GM12878 (cell line): ENCODE data around the gene CSRP1. TPM values are rescaled to one million over a fixed set of nuclear protein-coding genes. Genes with fewer than 3 reads are reported as not detected.

Experiments used
- ATAC-seq: fragments of 200-7000 bp; cut with Tn5 transposase; 3 replicates; pipeline ENCODE4 v1.9.1; 2020; ENCODE audit warnings: mild to moderate bottlenecking, moderate library complexity
- BruUV-seq: library from RNA; stranded (reverse); fragments of 400-500 nt; replicated peaks from 2 replicates; lab custom pipeline; 2021; lab: Mats Ljungman, UMichigan
- CTCF ChIA-PET: fragments of 300-600 bp; sonication (Branson Sonifier 250); formaldehyde crosslinking; extraction: SDS; loops from one replicate; lab custom pipeline; 2021; ENCODE audit warnings: inconsistent platforms; lab: Yijun Ruan, JAX
- POLR2A ChIA-PET: fragments of 350-600 bp; formaldehyde crosslinking; extraction: SDS; loops from one replicate; lab custom pipeline; 2021; ENCODE audit warnings: inconsistent platforms; lab: Charles Lee
- RAD21 ChIA-PET: fragments of 300-600 bp; sonication (Branson Sonifier 250); formaldehyde crosslinking; loops from one replicate; lab custom pipeline; 2023; ENCODE audit warnings: antibody characterized with exemption; ENCODE audit not compliant: unreplicated experiment; lab: Charles Lee
- SMC1A ChIA-PET: fragments of 300-600 bp; sonication (Branson Sonifier 250); formaldehyde crosslinking; loops from one replicate; lab custom pipeline; 2023; ENCODE audit not compliant: unreplicated experiment, uncharacterized antibody; lab: Charles Lee
- DNase-seq: peaks from one replicate; pipeline ENCODE4 v3.0.0-alpha.2; 2011; ENCODE audit warnings: low read depth, low spot score
- FAIRE-seq: peaks from 3 replicates; lab custom pipeline; 2011; peaks lifted over from hg19 to GRCh38; lab: Jason Lieb, UNC
- H2AFZ ChIP-seq: 2 replicates; pipeline ENCODE4 v1.6.0; 2011; ENCODE audit warnings: low read depth, low read length, control low read depth; ENCODE audit not compliant: control insufficient read depth
- H3K27ac ChIP-seq: 2 replicates; pipeline ENCODE4 v1.5.1; 2011; ENCODE audit warnings: control low read depth; ENCODE audit not compliant: control insufficient read depth, insufficient read depth
- H3K27me3 ChIP-seq, 2 experiments: replicated peaks in 1 of 2; 2 replicates each; pipeline versions ENCODE4 v1.6.0 to v1.6.1; 2011; ENCODE audit warnings: low read length in 1 of 2; ENCODE audit not compliant: control insufficient read depth in 2 of 2, insufficient read depth in 2 of 2
- H3K36me3 ChIP-seq, 2 experiments: 2 replicates each; pipeline ENCODE4 v1.5.1; 2011; ENCODE audit warnings: low read length in 1 of 2; ENCODE audit not compliant: control insufficient read depth in 2 of 2, insufficient read depth in 2 of 2
- H3K4me1 ChIP-seq: 2 replicates; pipeline ENCODE4 v1.6.1; 2011; ENCODE audit warnings: mild to moderate bottlenecking, low read length, moderate library complexity, mixed read lengths; ENCODE audit not compliant: control insufficient read depth, insufficient read depth
- H3K4me2 ChIP-seq: 2 replicates; pipeline ENCODE4 v1.6.0; 2011; ENCODE audit warnings: control low read depth; ENCODE audit not compliant: control insufficient read depth, insufficient read depth
- H3K4me3 ChIP-seq: fragments of 200-600 bp; sonication (generic); 2 replicates; pipeline ENCODE4 v1.5.1; 2016
- H3K79me2 ChIP-seq: 2 replicates; pipeline ENCODE4 v1.6.0; 2011; ENCODE audit warnings: low read length; ENCODE audit not compliant: control insufficient read depth, insufficient read depth
- H3K9ac ChIP-seq: 2 replicates; pipeline ENCODE4 v1.8.0; 2011; ENCODE audit warnings: low read length, control low read depth, mixed read lengths; ENCODE audit not compliant: control insufficient read depth, insufficient read depth
- H3K9me3 ChIP-seq: replicated peaks from 3 replicates; pipeline ENCODE4 v1.5.1; 2011; ENCODE audit warnings: mild to moderate bottlenecking, low read length; ENCODE audit not compliant: control insufficient read depth, insufficient read depth
- H4K20me1 ChIP-seq: 2 replicates; pipeline ENCODE4 v1.6.0; 2011; ENCODE audit not compliant: control insufficient read depth, insufficient read depth
- CBX5 ChIP-seq: sonication (generic); IDR thresholded peaks from 2 replicates; pipeline ENCODE4 v1.6.1; 2016; ENCODE audit warnings: low read depth, moderate library complexity, mild to moderate bottlenecking, inconsistent platforms
- CTCF ChIP-seq, 3 experiments: IDR thresholded peaks in 2 of 3; conservative IDR thresholded peaks in 1 of 3; 2 replicates each; pipeline ENCODE4 v1.5.1; 2011; ENCODE audit warnings: low read depth in 3 of 3, low read length in 3 of 3, mild to moderate bottlenecking in 3 of 3, control low read depth in 2 of 3, moderate library complexity in 2 of 3, inconsistent platforms in 1 of 3, mixed read lengths in 1 of 3; ENCODE audit not compliant: control insufficient read depth in 2 of 3, insufficient read depth in 1 of 3; ENCODE audit errors: extremely low read depth in 1 of 3
- HDAC2 ChIP-seq: fragments of 200-600 bp; sonication (generic); IDR thresholded peaks from 2 replicates; pipeline ENCODE4 v1.6.1; 2017
- NBN ChIP-seq: fragments of 450-650 bp; IDR thresholded peaks from 2 replicates; pipeline ENCODE4 v1.6.1; 2016
- NRF1 ChIP-seq: conservative IDR thresholded peaks from 2 replicates; pipeline ENCODE4 v1.6.1; 2011; ENCODE audit warnings: mild to moderate bottlenecking, low read depth, low read length, improper control_type of control experiment
- POLR2AphosphoS2 ChIP-seq: IDR thresholded peaks from 2 replicates; pipeline ENCODE4 v1.6.1; 2011; ENCODE audit warnings: low read depth, mild to moderate bottlenecking, low read length, improper control_type of control experiment, moderate library complexity
- RELA ChIP-seq: fragments of 450-650 bp; IDR thresholded peaks from 2 replicates; pipeline ENCODE4 v1.8.0; 2014; ENCODE audit warnings: borderline replicate concordance; ENCODE audit not compliant: partially characterized antibody
- STAT1 ChIP-seq: fragments of 450-650 bp; conservative IDR thresholded peaks from 2 replicates; pipeline ENCODE4 v1.6.1; 2014; ENCODE audit warnings: antibody characterized with exemption, mild to moderate bottlenecking
- SUPT20H ChIP-seq: IDR thresholded peaks from 2 replicates; pipeline ENCODE4 v1.6.1; 2011; ENCODE audit warnings: low read depth, mild to moderate bottlenecking, low read length, moderate library complexity, borderline replicate concordance; ENCODE audit not compliant: control insufficient read depth
- TAF1 ChIP-seq: IDR thresholded peaks from 2 replicates; pipeline ENCODE4 v1.6.1; 2011; ENCODE audit warnings: mild to moderate bottlenecking, low read depth, low read length, borderline replicate concordance
- ZBED1 ChIP-seq: IDR thresholded peaks from 2 replicates; pipeline ENCODE4 v1.6.1; 2016; ENCODE audit warnings: borderline replicate concordance
- WGBS: methylation state at CpG from one replicate; pipeline ENCODE4 v1.1.6; 2016; ENCODE audit warnings: low lambda C conversion rate; ENCODE audit not compliant: insufficient replicate concordance, insufficient coverage; ENCODE audit errors: missing lambda C conversion rate; 5-methylcytosine and 5-hydroxymethylcytosine counted together
- in situ Hi-C: fragments of 300-500 bp; cut with MboI; formaldehyde crosslinking; loops from 9 replicates; pipeline ENCODE4 v1.14.3; 2018; ENCODE audit warnings: mixed read lengths
- intact Hi-C: fragments of 100-400 bp; cut with micrococcal nuclease; formaldehyde crosslinking; loops from one replicate; pipeline ENCODE4 v1.14.2; 2022; ENCODE audit not compliant: unreplicated experiment
- polyA plus RNA-seq, 11 experiments: library from polyadenylated mRNA; depleted of rRNA in 4 of 11; unstranded in 6 of 11; stranded (reverse) in 5 of 11; fragments of >200 nt; fragmentation: Nextera tagmentation in 4 of 11; fragmentation: Illumina TruSeq in 1 of 11; extraction: Ambion mirVana in 4 of 11; extraction: Trizol in 1 of 11; gene quantifications; 1 replicate in 1 of 11; 2 replicates in 10 of 11; pipeline versions ENCODE4 v1.2.1 to v1.2.3, GENCODE V29; 2011 to 2016; ENCODE audit warnings: inconsistent platforms in 2 of 11, missing spikeins in 2 of 11, low read depth in 1 of 11
- total RNA-seq, 4 experiments: library from RNA; depleted of rRNA in 3 of 4; stranded (reverse); fragments of >200 nt in 3 of 4; fragmentation: Illumina TruSeq in 1 of 4; extraction: Trizol in 1 of 4; gene quantifications; 2 replicates each; pipeline versions ENCODE4 v1.2.1 to v1.2.3, GENCODE V29; 2013 to 2021
- TF ChIP-seq, protein P1 (sequence below): fragments of 450-650 bp; IDR thresholded peaks from 2 replicates; pipeline ENCODE4 v1.6.1; 2017; ENCODE audit warnings: antibody characterized with exemption, mild to moderate bottlenecking, moderate library complexity

CSRP1 gene
- total and polyA plus RNA-seq, 10 of the 15 experiments (the other 5 are each of a cell fraction or from before 2014, with no cell fraction given) = 23.4 to 99.2 (median 80.7) TPM

- H2AFZ ChIP-seq = no peak overlapping the region
- H3K79me2 ChIP-seq = no peaks in the 10 kb centered on the region
- FAIRE-seq (no peak), DNase-seq (no peak), ATAC-seq (no peak)
- SMC1A ChIA-PET = interaction anchor here (1.4 kb wide), 1 partner anchor 13 kb away, joined by 3 read pairs; no protein-coding TSS in a partner anchor
- 49% methylated on average over 4 of the region's 4 CpGs for WGBS
- no peak overlapping the region for H3K27ac ChIP-seq
- no peak overlapping the region for H3K9ac ChIP-seq
- TF ChIP-seq, protein P1, sequence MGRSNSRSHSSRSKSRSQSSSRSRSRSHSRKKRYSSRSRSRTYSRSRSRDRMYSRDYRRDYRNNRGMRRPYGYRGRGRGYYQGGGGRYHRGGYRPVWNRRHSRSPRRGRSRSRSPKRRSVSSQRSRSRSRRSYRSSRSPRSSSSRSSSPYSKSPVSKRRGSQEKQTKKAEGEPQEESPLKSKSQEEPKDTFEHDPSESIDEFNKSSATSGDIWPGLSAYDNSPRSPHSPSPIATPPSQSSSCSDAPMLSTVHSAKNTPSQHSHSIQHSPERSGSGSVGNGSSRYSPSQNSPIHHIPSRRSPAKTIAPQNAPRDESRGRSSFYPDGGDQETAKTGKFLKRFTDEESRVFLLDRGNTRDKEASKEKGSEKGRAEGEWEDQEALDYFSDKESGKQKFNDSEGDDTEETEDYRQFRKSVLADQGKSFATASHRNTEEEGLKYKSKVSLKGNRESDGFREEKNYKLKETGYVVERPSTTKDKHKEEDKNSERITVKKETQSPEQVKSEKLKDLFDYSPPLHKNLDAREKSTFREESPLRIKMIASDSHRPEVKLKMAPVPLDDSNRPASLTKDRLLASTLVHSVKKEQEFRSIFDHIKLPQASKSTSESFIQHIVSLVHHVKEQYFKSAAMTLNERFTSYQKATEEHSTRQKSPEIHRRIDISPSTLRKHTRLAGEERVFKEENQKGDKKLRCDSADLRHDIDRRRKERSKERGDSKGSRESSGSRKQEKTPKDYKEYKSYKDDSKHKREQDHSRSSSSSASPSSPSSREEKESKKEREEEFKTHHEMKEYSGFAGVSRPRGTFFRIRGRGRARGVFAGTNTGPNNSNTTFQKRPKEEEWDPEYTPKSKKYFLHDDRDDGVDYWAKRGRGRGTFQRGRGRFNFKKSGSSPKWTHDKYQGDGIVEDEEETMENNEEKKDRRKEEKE = no peak
- TF ChIP-seq HDAC2 (no peak), POLR2AphosphoS2 (no peak), CTCF (IDR thresholded peaks at IDR 0.05 in 2 of 3, conservative IDR thresholded peaks at IDR 0.05 in 1 of 3; ENCODE audit: control insufficient read depth in 2 of 3, extremely low read depth in 1 of 3, insufficient read depth in 1 of 3, low read depth in 3 of 3, low read length in 3 of 3) (no peak), NRF1 (no peak), TAF1 (no peak), CBX5 (no peak), ZBED1 (no peak), RELA (no peak), SUPT20H (no peak), NBN (no peak), STAT1 (no peak)
- BruUV-seq = no TSS peak
- no peaks in the 10 kb centered on the region for H3K9me3 ChIP-seq
- H3K4me3 ChIP-seq = no peak overlapping the region
- RAD21 ChIA-PET = interaction anchor here (1.4 kb wide), 1 partner anchor 88 kb away, joined by 5 read pairs; no protein-coding TSS in a partner anchor
- 0 out of 2 replicates have a peak, but pooled peaks cover 5% of the 10 kb centered on the region for H4K20me1 ChIP-seq
- CTCF ChIA-PET = interaction anchor here (0.7 to 2.2 kb wide), 3 partner anchors 11 to 23 kb away, joined by 3 to 9 read pairs (median 5); no protein-coding TSS in a partner anchor
- no peaks in the 10 kb centered on the region for H3K4me1 ChIP-seq
- POLR2A ChIA-PET = no interaction called here
- H3K4me2 ChIP-seq = no peak overlapping the region
- intact Hi-C loops (no loop called here), in situ Hi-C loops (no loop called here)
- H3K36me3 ChIP-seq = no peaks in the 10 kb centered on the region
- H3K27me3 ChIP-seq = peaks cover 13 to 31% of the 10 kb centered on the region in 2 experiments
Measured at GRCh38 chr1:201536558-201536957, 29.6 kb upstream of the CSRP1 start.
